ENCODE results near the gene PPIA. TPM values are rescaled to one million over a fixed set of nuclear protein-coding genes. Genes with fewer than 3 reads are reported as not detected.

The PPIA gene
- polyA plus RNA-seq, 4 donors = 1,389 to 4,480 (median 2,811) TPM

Other genes starting within 250 kb of the PPIA start
- gene DDX56, start 222.8 kb upstream of the PPIA start, polyA plus RNA-seq = 100 to 1,000 TPM in 2 of 4 donors, 10 to 100 TPM in 2; 62.2 to 359 (median 207) TPM
- gene TMED4, start 214.4 kb upstream of the PPIA start, polyA plus RNA-seq = 100 to 1,000 TPM in 1 of 4 donors, 10 to 100 TPM in 3; 64.8 to 166 (median 80.0) TPM
- gene OGDH, start 190.1 kb upstream of the PPIA start, polyA plus RNA-seq = 100 to 1,000 TPM in 2 of 4 donors, 10 to 100 TPM in 2; 66.8 to 136 (median 112) TPM
- 10 to 100 TPM; 18.9 to 75.2 (median 37.6) TPM for gene ZMIZ2, start 47.8 kb upstream of the PPIA start, polyA plus RNA-seq
- gene H2AZ2, start 51.4 kb downstream of the PPIA start, polyA plus RNA-seq = 100 to 1,000 TPM in 2 of 4 donors, 10 to 100 TPM in 2; 76.7 to 159 (median 110) TPM
- gene PURB, start 88.8 kb downstream of the PPIA start, polyA plus RNA-seq = 10 to 100 TPM in 1 of 4 donors, 1 to 10 TPM in 3; 4.1 to 20.9 (median 6.3) TPM
- gene MYO1G, start 182.3 kb downstream of the PPIA start, polyA plus RNA-seq = 1 to 10 TPM; 1.3 to 4.1 (median 1.9) TPM
- gene CCM2, start 203.5 kb downstream of the PPIA start, polyA plus RNA-seq = 10 to 100 TPM; 17.8 to 32.3 (median 24.7) TPM

Data from small intestine (tissue), 4 donors.